NK-92 (cell line): ENCODE results near the gene GNPTAB.
A peak's percentile ranks its signal among the peaks of the same experiment; 100 is the strongest.
"Not testable (repeated sequence)": the region's sequence is repeated elsewhere in the genome, so short reads cannot be mapped to it uniquely, and the experiment has no call there.

Experiments
- DNase-seq: peaks from one replicate; lab custom pipeline; 2025; ENCODE audit not compliant: unreplicated experiment; lab: John Stamatoyannopoulos, UW

Gene GNPTAB

DNA sequence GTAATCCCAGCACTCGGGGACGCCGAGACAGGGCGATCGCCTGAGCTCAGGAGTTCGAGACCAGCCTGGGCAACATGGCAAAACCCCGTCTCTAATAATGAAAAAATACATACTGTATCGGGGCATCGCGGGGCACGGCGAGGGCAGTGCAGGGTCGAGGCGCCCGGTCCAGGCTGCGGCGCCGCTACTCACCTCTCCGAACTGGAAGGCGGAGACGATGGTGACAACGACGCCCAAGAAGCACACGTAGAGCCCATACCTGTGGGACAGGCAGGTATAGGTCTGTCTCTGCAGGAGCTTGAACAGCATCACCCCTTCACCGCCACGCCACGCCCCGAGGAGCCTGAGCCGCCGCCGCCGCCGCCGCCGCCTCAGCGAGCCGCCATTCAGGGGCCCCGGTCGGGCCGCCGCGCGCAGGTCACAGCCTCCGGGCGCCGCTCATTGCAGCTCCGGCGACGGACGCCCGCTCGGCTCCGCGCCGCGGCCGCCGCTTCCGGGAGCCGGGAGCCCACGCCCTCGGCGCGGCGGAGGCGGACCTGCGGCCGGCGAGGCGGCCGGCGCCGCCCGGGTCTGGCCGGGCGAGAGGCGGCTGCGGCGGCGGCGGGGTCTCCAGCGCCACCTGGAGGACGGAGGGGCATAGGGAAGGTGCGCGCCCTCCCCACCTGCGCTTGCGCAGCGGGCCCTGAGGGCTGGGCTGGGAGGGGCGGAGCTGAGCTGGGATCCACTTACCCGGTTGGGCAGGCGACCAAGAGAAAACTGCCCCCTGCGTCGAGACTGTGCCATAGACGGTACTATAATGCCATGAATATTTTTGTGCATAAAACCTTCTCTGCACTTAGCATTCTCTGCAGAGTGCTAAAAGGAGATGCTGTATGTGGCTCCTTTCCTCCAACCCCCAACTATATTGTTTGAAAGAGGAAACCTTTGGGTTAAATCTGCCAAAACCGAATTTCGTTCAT, at the start of gene GNPTAB:
GNPTAB (minus strand) TSS at position 593 of the 959 bp plus-strand sequence; CDS start at position 309, 284 bp downstream.
- peak; percentile 71 for DNase-seq

GRCh38 chr12:101878243-101878821, 47.6 kb upstream of the GNPTAB start:
- DNase-seq, result no peak

GRCh38 chr12:101877806-101878242, 47.1 kb upstream of the GNPTAB start:
- DNase-seq, result no peak

DNA sequence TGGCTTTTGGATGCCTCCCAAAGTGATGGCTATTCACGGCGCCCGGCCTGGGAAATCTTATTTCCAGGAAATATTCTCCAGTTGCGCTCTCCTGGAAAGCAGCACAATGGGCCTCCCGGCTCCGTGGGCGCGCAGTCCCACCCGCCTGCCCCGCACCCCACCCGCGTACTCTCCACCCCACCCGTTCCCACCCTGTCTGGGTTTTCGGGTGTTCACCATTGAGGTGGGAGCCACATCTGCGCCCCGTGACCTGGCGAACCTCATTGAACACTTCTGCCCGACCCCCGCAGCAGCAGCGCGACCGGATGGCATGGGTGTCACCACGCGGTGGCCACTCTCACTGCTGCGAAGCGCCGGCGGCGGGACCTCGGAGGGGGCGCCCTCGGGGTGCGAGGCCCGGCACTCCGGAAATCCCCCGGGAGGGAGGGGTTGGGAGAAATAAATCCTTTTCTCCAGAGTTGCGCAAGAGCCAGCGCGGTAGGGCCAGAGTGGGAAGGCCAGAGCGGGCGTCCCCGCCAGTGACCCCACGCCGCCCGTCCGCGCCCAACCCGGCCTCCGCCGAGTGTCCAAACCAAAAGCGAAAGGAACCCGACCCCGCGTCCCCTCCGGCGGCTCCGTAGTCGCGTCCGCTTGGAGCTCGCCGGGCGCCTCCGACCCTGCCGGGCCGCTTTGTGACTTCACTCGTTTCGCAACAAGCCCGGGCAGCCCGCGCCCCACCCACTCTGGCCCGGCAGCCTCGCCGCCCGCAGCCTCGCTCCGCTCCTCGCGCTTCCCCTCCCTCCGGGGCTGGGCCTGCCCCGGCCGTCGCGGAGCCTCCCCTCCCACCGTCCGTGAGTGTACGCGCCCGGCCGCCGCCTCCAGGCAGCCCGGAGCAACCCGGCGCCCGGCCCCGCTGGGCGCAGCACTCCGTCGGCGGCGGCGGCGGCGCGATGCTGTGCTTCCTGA, 46.4 kb upstream of the GNPTAB start, which contains the start of gene DRAM1:
DRAM1 (plus strand) TSS at position 720 of the 945 bp plus-strand sequence; CDS start at position 930, 210 bp downstream.
- no peak for DNase-seq

DNA sequence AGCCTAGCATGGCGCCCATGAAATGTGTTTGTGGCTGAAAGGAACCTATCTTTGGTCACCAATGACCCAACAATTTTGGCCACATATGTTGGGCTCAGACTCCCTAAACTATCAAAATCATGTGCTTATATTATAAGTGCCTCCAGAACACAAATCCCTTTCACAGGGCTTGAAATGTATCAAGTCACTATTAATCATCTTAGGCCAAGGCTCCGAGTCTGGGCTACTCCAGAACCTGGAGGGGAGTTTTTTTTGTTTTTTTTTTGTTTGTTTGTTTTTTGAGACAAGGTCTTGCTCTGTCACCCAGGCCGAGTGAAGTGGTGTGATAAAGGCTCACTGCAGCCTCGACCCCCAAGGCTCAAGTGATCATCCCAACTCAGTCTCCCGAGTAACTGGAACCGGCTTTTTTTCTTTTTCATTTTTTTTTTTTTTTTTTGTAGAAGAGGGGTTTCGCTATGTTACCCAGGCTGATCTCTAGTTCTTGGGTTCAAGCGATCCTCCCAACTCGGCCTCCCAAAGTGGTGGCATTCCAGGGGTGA, 45.6 kb upstream of the GNPTAB start:
- DNase-seq, result no peak

DNA sequence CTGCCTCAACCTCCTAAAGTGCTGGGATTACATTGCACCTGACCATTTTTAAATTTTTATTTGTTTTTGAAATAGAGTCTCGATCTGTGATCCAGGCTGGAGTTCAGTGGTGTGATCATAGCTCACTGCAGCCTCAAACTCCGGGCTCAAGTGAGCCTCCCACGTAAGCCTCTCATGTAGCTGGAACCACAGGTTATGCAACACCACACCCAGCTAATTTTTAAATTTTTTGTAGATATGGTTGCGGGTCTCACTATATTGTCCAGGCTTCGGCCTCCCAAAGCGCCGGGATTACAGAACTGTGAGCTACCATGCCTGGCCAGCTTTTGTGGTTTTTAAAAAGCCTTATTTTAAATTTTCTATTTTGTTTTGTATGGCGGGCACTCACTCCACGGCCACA, 44.4 kb upstream of the GNPTAB start:
- no peak for DNase-seq

DNA sequence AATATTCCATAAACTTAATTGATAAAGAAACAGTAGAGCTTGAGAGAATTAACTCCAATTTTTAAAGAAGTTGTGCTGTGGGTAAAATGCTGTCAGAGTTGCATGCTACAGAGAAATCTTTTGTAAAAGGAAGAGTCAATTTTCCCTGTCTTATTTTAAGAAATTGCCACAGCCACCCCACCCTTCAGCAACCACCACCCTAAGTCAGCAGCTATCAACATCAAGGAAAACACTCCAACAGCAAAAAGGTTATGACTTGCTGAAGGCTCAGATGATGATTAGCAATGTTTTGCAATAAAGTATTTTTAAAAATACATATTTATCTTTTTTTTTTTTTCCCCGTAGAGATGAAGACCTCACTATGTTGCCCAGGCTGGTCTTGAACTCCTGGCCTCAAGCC, 40.2 kb upstream of the GNPTAB start:
- DNase-seq, result no peak

DNA sequence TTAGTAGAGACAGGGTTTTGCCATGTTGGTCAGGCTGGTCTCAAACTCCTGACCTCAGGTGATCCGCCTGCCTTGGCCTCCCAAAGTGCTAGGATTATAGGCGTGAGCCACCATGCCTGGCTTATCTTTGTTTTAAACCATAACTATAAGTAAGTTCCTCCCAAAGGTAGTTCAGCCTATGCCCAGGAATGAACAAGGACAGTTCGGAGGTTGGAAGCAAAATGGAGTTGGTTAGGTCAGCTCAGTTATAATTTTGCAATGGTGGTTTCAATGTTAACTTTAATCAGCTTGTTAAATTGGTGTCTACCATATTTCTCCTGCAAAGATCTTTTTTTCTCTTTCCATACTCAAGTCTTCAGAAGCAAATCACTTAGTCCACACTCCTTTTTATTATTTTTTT, 36.9 kb upstream of the GNPTAB start:
- not testable (repeated sequence) for DNase-seq

DNA sequence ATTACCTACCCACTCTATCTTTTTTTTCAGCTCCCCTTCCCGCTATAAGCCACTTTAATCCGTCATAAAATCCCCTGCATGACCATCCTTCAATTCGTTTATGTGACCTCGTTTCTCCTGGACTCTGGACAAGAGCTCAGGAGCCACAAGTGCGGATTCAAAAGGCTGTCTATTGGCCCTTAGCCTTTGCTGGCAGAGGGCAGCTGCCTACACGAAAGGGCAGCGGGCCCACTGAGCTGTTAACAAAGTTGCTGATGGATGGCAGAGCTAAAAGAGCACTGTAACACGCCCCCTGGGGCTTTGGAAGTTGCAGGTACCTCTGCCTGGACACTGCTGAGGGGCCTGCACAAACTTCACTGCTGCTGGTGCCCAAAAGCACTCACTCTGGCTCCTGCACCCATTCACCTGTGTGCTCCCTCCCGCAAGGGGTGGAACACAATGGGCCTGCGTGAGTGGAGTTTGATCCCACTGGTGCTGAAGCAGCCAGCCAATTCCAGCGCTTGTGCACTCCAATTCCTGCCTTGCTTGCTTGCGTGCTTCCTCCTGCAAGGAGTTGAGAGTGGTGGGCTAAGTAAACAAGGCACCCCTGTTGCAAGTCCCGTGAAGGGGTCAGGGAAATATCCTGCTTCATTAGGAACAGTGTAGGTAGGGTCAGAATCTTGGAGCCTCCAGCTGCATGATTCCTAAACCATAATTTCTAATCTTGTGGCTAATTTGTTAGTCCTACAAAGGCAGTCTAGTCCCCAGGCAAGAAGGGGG, 36.0 kb upstream of the GNPTAB start:
- DNase-seq, result no peak

DNA sequence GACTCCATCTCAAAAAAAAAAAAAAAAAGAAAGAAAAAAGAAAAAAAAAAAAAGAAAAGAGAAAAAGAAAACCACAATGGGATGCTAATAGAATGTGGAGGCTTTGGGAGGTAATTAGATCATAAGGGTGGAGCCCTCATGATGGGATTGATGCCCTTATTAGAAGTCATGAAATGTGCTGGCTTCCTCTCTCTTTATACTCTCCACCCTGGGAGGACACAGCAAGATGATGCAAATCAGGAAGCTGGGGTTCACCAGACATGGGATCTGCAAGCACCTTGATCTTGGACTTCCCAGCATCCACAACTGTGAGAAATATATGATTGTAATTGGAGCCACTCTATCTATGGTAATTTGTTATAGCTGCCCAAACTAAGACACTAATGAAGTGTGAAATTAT, 33.2 kb upstream of the GNPTAB start:
- DNase-seq, result no peak

DNA sequence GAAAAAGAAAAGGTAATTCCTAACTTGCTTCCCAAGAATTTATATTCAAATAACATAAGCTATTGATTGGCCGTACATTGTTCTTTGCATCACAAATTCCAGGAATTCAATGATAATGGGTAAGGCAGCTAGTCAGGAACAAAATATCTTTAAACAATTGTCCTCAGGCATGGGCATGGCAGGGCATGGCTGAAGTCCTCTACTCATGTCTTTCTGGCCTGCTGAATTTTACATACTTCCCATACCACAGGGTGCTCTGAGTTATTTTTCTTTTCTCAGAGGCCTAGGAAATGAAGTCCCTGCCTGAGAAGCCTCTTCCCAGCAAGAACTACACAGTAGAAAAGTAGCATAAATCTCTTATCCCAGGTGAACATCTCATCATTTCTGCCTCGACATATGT, 31.5 kb upstream of the GNPTAB start:
- no peak for DNase-seq

- DNase-seq, result not testable (repeated sequence)
These were observed 30.9 kb upstream of the GNPTAB start for GRCh38 chr12:101861688-101862087.

- DNase-seq, result no peak
These were observed 29.2 kb upstream of the GNPTAB start for GRCh38 chr12:101859664-101860607.

GRCh38 chr12:101858361-101858760, 27.6 kb upstream of the GNPTAB start:
- DNase-seq, result no peak

DNA sequence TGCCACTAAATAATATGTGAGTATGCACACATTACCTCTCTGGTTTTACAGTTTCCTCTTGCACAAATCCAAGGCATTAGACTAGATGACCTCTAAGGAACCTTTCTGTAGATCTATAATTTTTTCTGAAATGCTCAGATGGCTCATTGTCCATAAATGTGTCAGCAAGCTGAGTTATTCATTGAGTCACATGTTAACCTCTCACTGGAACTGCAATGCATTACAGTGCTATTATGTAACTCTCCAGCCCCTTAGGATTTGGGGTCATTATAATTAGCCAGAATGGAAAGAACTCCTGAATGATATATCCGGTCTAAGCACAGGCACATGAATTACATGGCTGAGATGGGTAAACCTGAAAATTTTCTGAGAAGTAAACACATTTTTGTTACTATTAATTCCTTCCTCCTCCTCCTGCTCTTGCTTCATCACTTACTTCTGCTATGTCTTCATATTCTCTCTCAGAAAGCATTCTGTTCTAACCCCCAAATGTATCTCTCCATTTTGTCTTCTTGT, 26.3 kb upstream of the GNPTAB start:
- DNase-seq, result no peak

- not testable (repeated sequence) for DNase-seq
These were observed 25.9 kb upstream of the GNPTAB start for GRCh38 chr12:101856614-101857013.

DNA sequence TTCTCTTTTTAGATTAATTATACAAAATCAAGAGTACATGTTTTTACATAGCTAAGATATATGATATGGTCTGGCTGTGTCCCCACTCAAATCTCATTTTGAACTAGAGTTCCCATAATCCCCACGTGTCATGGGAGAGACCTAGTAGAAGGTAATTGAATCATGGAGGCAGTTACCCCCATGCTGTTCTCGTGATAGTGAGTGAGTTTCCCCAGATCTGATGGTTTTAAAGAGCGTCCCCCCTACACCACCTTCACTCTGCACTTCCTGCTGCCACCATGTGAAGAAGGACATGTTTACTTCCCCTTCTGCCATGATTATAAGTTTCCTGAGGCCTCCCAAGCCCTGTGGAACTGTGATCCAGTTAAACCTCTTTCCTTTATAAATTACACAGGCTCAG, 25.2 kb upstream of the GNPTAB start:
- DNase-seq, result no peak

DNA sequence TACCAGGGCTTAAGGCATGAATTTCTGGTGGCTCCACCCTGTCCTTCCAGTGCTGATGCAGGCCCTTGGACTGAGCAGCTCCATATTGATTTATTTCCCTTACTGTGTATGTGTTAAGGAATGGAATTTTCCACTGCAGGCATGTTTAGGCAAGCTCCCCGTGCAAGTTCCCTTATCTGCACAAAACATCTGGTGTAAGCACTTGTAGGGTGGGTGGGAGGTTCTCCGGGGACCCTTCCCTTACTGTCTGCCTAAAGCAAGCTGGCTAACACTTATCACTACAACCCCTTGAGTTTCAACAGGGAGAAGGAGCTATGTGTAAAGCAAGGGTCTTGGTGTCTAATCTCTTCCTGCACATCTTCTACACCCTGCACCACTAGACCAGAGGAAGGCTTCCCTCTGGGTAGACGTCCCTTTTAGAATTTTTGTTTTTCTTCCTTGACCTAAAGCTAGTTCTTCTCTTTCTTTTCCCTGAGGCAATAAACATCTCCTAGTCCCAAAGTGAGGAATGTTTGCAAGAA, 24.7 kb upstream of the GNPTAB start:
- DNase-seq, result no peak
